Caco-2 (cell line): ENCODE data around the gene SV2C. TPM values are rescaled to one million over a fixed set of nuclear protein-coding genes. Genes with fewer than 3 reads are reported as not detected.
A peak's percentile ranks its signal among the peaks of the same experiment; 100 is the strongest.

ENCODE experiments used
- BruUV-seq: library from RNA; stranded (reverse); fragments of 400-500 nt; replicated peaks from 2 replicates; lab custom pipeline; 2021; lab: Mats Ljungman, UMichigan
- CTCF ChIA-PET: fragments of 300-600 bp; sonication (Branson Sonifier 250); formaldehyde crosslinking; loops from one replicate; lab custom pipeline; 2022; ENCODE audit warnings: antibody characterized with exemption; lab: Charles Lee
- POLR2A ChIA-PET: fragments of 300-600 bp; sonication (Branson Sonifier 250); formaldehyde crosslinking; loops from one replicate; lab custom pipeline; 2022; ENCODE audit warnings: antibody characterized with exemption; lab: Charles Lee
- DNase-seq, 2 experiments: peaks; one replicate each; pipeline versions ENCODE4 v3.0.0 to v3.0.0-alpha.2; 2020 to 2022
- H3K27me3 ChIP-seq: replicated peaks from 2 replicates; pipeline ENCODE4 v1.6.0; 2011; ENCODE audit warnings: low read length; ENCODE audit not compliant: control insufficient read depth, insufficient read depth
- H3K36me3 ChIP-seq: 2 replicates; pipeline ENCODE4 v1.5.1; 2011; ENCODE audit warnings: low read length; ENCODE audit not compliant: control insufficient read depth, insufficient read depth
- H3K4me1 ChIP-seq: fragments of 250-450 bp; sonication (Bioruptor Pico); 2 replicates; pipeline ENCODE4 v1.5.1; 2020; ENCODE audit warnings: mild to moderate bottlenecking
- H3K4me3 ChIP-seq: 2 replicates; pipeline ENCODE4 v1.5.1; 2011; ENCODE audit warnings: low read depth, mild to moderate bottlenecking, control low read depth, low read length
- H3K9me3 ChIP-seq: fragments of 250-450 bp; sonication (Bioruptor Pico); 2 replicates; pipeline ENCODE4 v1.5.1; 2020; ENCODE audit warnings: mild to moderate bottlenecking, moderate library complexity
- H3K27ac Mint-ChIP-seq: one replicate; pipeline ENCODE4 v1.8.0; 2022; ENCODE audit warnings: mixed read lengths; ENCODE audit not compliant: unreplicated experiment
- H3K27me3 Mint-ChIP-seq: one replicate; pipeline ENCODE4 v1.8.0; 2022; ENCODE audit warnings: mixed read lengths; ENCODE audit not compliant: insufficient read depth, unreplicated experiment
- H3K36me3 Mint-ChIP-seq: one replicate; pipeline ENCODE4 v1.8.0; 2022; ENCODE audit warnings: mild to moderate bottlenecking, mixed read lengths; ENCODE audit not compliant: insufficient read depth, unreplicated experiment
- H3K4me1 Mint-ChIP-seq: one replicate; pipeline ENCODE4 v1.8.0; 2022; ENCODE audit warnings: low read depth, mixed read lengths; ENCODE audit not compliant: unreplicated experiment
- H3K4me3 Mint-ChIP-seq: one replicate; pipeline ENCODE4 v1.8.0; 2022; ENCODE audit warnings: mild to moderate bottlenecking, moderate library complexity, mixed read lengths; ENCODE audit not compliant: unreplicated experiment
- H3K9me3 Mint-ChIP-seq: one replicate; pipeline ENCODE4 v1.8.0; 2022; ENCODE audit warnings: mixed read lengths; ENCODE audit not compliant: unreplicated experiment
- CTCF ChIP-seq, 2 experiments: fragments of 200-600 bp in 1 of 2; IDR thresholded peaks; 1 replicate in 1 of 2; 2 replicates in 1 of 2; pipeline versions ENCODE4 v1.5.1 to v1.8.0; 2011 to 2022; ENCODE audit warnings: antibody characterized with exemption in 1 of 2, control low read depth in 1 of 2, inconsistent platforms in 1 of 2, low read depth in 1 of 2, low read length in 1 of 2, mild to moderate bottlenecking in 1 of 2, moderate library complexity in 1 of 2; ENCODE audit not compliant: insufficient read depth in 1 of 2, severe bottlenecking in 1 of 2, unreplicated experiment in 1 of 2
- intact Hi-C: fragments of 100-400 bp; cut with micrococcal nuclease; formaldehyde crosslinking; loops from one replicate; pipeline ENCODE4 v1.10.0; 2022; ENCODE audit not compliant: unreplicated experiment
- total RNA-seq: library from RNA; stranded (reverse); gene quantifications from 2 replicates; pipeline ENCODE4 v1.2.3, GENCODE V29; 2022

The SV2C gene
- total RNA-seq, 1 experiment from 2014 or later, result not detected

- no peaks in the 10 kb centered on the region for H3K9me3 Mint-ChIP-seq
- H3K4me1 ChIP-seq, result peaks cover 51% of the 10 kb centered on the region
- H3K4me1 Mint-ChIP-seq, result peaks cover 35% of the 10 kb centered on the region
- no peak overlapping the region for H3K27ac Mint-ChIP-seq
- H3K27me3 Mint-ChIP-seq, result no peaks in the 10 kb centered on the region
- intact Hi-C loops, result no loop called here
- ChIA-PET POLR2A (no interaction called here), CTCF (no interaction called here)
- no peak for TF ChIP-seq CTCF (IDR thresholded peaks at IDR 0.05; ENCODE audit: insufficient read depth in 1 of 2, low read depth in 1 of 2, low read length in 1 of 2, severe bottlenecking in 1 of 2, unreplicated experiment in 1 of 2)
- H3K4me3 ChIP-seq, result no peak overlapping the region
- H3K27me3 ChIP-seq, result no peaks in the 10 kb centered on the region; the same call in 1 of the 2 replicates
- peaks cover 4% of the 10 kb centered on the region; the same call in 1 of the 2 replicates for H3K9me3 ChIP-seq
- no peaks in the 10 kb centered on the region for H3K36me3 Mint-ChIP-seq
- H3K36me3 ChIP-seq, result no peaks in the 10 kb centered on the region
- no peak overlapping the region for H3K4me3 Mint-ChIP-seq
- DNase-seq, result no peak
- no TSS peak for BruUV-seq
Measured at GRCh38 chr5:76325326-76325725, 242.1 kb downstream of the SV2C start.

GRCh38 chr5:76325876-76326491 lies 242.8 kb downstream of the SV2C start:
- Mint-ChIP-seq H3K9me3 (no peaks in the 10 kb centered on the region), H3K27me3 (no peaks in the 10 kb centered on the region), H3K4me1 (peaks cover 36% of the 10 kb centered on the region), H3K36me3 (no peaks in the 10 kb centered on the region), H3K27ac (peak overlapping the region; percentile 81), H3K4me3 (no peak overlapping the region)
- ChIA-PET CTCF (interaction anchor here (1.0 kb wide), 1 partner anchor 257 kb away, joined by 3 read pairs; no protein-coding TSS in a partner anchor), POLR2A (no interaction called here)
- Histone ChIP-seq H3K4me3 (no peak overlapping the region), H3K36me3 (no peaks in the 10 kb centered on the region), H3K27me3 (no peaks in the 10 kb centered on the region; the same call in 1 of the 2 replicates), H3K9me3 (peaks cover 4% of the 10 kb centered on the region; the same call in 1 of the 2 replicates), H3K4me1 (peaks cover 54% of the 10 kb centered on the region)
- no peak for DNase-seq
- no TSS peak for BruUV-seq
- intact Hi-C loops, result no loop called here
- no peak for TF ChIP-seq CTCF (IDR thresholded peaks at IDR 0.05; ENCODE audit: insufficient read depth in 1 of 2, low read depth in 1 of 2, low read length in 1 of 2, severe bottlenecking in 1 of 2, unreplicated experiment in 1 of 2)

GRCh38 chr5:76326577-76327302 lies 243.6 kb downstream of the SV2C start:
- Mint-ChIP-seq H3K4me1 (peaks cover 42% of the 10 kb centered on the region), H3K27ac (peak overlapping the region; percentile 81), H3K4me3 (no peak overlapping the region), H3K27me3 (no peaks in the 10 kb centered on the region), H3K36me3 (no peaks in the 10 kb centered on the region), H3K9me3 (no peaks in the 10 kb centered on the region)
- BruUV-seq, result no TSS peak
- intact Hi-C loops, result no loop called here
- H3K9me3 ChIP-seq, result peaks cover 4% of the 10 kb centered on the region; the same call in 1 of the 2 replicates
- no peak for TF ChIP-seq CTCF (IDR thresholded peaks at IDR 0.05; ENCODE audit: insufficient read depth in 1 of 2, low read depth in 1 of 2, low read length in 1 of 2, severe bottlenecking in 1 of 2, unreplicated experiment in 1 of 2)
- peaks cover 62% of the 10 kb centered on the region for H3K4me1 ChIP-seq
- no peaks in the 10 kb centered on the region for H3K36me3 ChIP-seq
- CTCF ChIA-PET, result interaction anchor here (0.7 to 1.0 kb wide), 2 partner anchors 257 to 657 kb away, joined by 3 to 5 read pairs; no protein-coding TSS in a partner anchor
- no peaks in the 10 kb centered on the region; the same call in 1 of the 2 replicates for H3K27me3 ChIP-seq
- no peak overlapping the region for H3K4me3 ChIP-seq
- POLR2A ChIA-PET, result interaction anchor here (0.6 kb wide), 1 partner anchor 209 kb away, joined by 10 read pairs; no protein-coding TSS in a partner anchor
- peak in 1 of 2 experiments; percentile 46 for DNase-seq
